HG03521 (cell line): ENCODE results near the gene SYCE1L.
"Not testable (repeated sequence)": the region's sequence is repeated elsewhere in the genome, so short reads cannot be mapped to it uniquely, and the experiment has no call there.

Experiments used
- ATAC-seq: cut with Tn5 transposase; IDR thresholded peaks from one replicate; pipeline ENCODE4 v1.9.1; 2021; ENCODE audit warnings: mild to moderate bottlenecking, moderate library complexity; ENCODE audit not compliant: unreplicated experiment

The SYCE1L gene

GRCh38 chr16:77199211-77199610, at the start of gene SYCE1L:
Gene SYCE1L (plus strand): TSS chr16:77199408. CDS start chr16:77199452, 44 bp downstream.
- no peak for ATAC-seq

- no peak for ATAC-seq
Observed at GRCh38 chr16:77157346-77158058, 41.7 kb upstream of the SYCE1L start.

- no peak for ATAC-seq
Observed at GRCh38 chr16:77158293-77158692, 40.9 kb upstream of the SYCE1L start.

GRCh38 chr16:77165006-77165405, 34.2 kb upstream of the SYCE1L start:
- ATAC-seq: no peak

- not testable (repeated sequence) for ATAC-seq
Observed at GRCh38 chr16:77165536-77166236, 33.5 kb upstream of the SYCE1L start.

- no peak for ATAC-seq
Observed at GRCh38 chr16:77166726-77167125, 32.5 kb upstream of the SYCE1L start.

- ATAC-seq: no peak
Observed at GRCh38 chr16:77168901-77169300, 30.3 kb upstream of the SYCE1L start.

GRCh38 chr16:77169650-77170236, 29.5 kb upstream of the SYCE1L start:
- ATAC-seq: peak; percentile 72

- no peak for ATAC-seq
Observed at GRCh38 chr16:77170805-77171204, 28.4 kb upstream of the SYCE1L start.

- ATAC-seq: peak; percentile 77
Observed at GRCh38 chr16:77171745-77172635, 27.2 kb upstream of the SYCE1L start.

- ATAC-seq: no peak
Observed at GRCh38 chr16:77172951-77173350, 26.3 kb upstream of the SYCE1L start.

- ATAC-seq: no peak
Observed at GRCh38 chr16:77183137-77183536, 16.1 kb upstream of the SYCE1L start.

GRCh38 chr16:77186298-77186697, 12.9 kb upstream of the SYCE1L start:
- not testable (repeated sequence) for ATAC-seq

GRCh38 chr16:77190190-77190477, 9.1 kb upstream of the SYCE1L start:
- ATAC-seq: no peak

GRCh38 chr16:77190478-77191258, 8.5 kb upstream of the SYCE1L start, which contains the start of gene MON1B:
Gene MON1B (plus strand): TSS chr16:77191190. CDS start chr16:77191486, 296 bp downstream.
- ATAC-seq: peak; percentile 96

GRCh38 chr16:77191259-77191969, 7.8 kb upstream of the SYCE1L start:
- ATAC-seq: no peak

- no peak for ATAC-seq
Observed at GRCh38 chr16:77193377-77193776, 5.8 kb upstream of the SYCE1L start.

GRCh38 chr16:77194295-77195231, 4.6 kb upstream of the SYCE1L start:
- no peak for ATAC-seq

GRCh38 chr16:77195411-77195810, 3.8 kb upstream of the SYCE1L start:
- no peak for ATAC-seq
